ENCODE measurements around the gene BCL2L1.

The BCL2L1 gene

GRCh38 chr20:31699801-31700728 is 22.6 kb downstream of the BCL2L1 start:
- no peaks in the 10 kb centered on the region for H3K9me3 ChIP-seq (ENCODE audit: control insufficient read depth, low read length)
- no peak overlapping the region for H3K27ac ChIP-seq (ENCODE audit: insufficient read depth, low read depth, low read length, poor library complexity, severe bottlenecking)
- no peak overlapping the region for H3K4me3 ChIP-seq (ENCODE audit: insufficient read depth, low read depth, low read length)
- no peaks in the 10 kb centered on the region for H3K4me1 ChIP-seq (ENCODE audit: control insufficient read depth, insufficient read depth, low read length)
- H3K36me3 ChIP-seq (ENCODE audit: control insufficient read depth, insufficient read depth, low read length) = peaks cover 3% of the 10 kb centered on the region
- WGBS, 2 experiments = 93 to 97% methylated on average over 7 of the region's 7 CpGs
- H3K27me3 ChIP-seq (ENCODE audit: control insufficient read depth, insufficient read depth, low read length, poor library complexity, severe bottlenecking) = no peaks in the 10 kb centered on the region

- H3K27ac ChIP-seq (ENCODE audit: insufficient read depth, low read depth, low read length, poor library complexity, severe bottlenecking) = no peak overlapping the region
Observed at GRCh38 chr20:31698803-31699718, 23.6 kb downstream of the BCL2L1 start.

GRCh38 chr20:31698243-31698802 is 24.3 kb downstream of the BCL2L1 start:
- H3K4me1 ChIP-seq (ENCODE audit: control insufficient read depth, insufficient read depth, low read length) = peaks cover 7% of the 10 kb centered on the region

More at GRCh38 chr20:31698803-31699718, 23.6 kb downstream of the BCL2L1 start:
- Histone ChIP-seq H3K4me3 (ENCODE audit: insufficient read depth, low read depth, low read length) (no peak overlapping the region), H3K27me3 (ENCODE audit: control insufficient read depth, insufficient read depth, low read length, poor library complexity, severe bottlenecking) (no peaks in the 10 kb centered on the region), H3K36me3 (ENCODE audit: control insufficient read depth, insufficient read depth, low read length) (peaks cover 3% of the 10 kb centered on the region), H3K4me1 (ENCODE audit: control insufficient read depth, insufficient read depth, low read length) (peaks cover 5% of the 10 kb centered on the region), H3K9me3 (ENCODE audit: control insufficient read depth, low read length) (no peaks in the 10 kb centered on the region)
- 91 to 95% methylated on average over 6 of the region's 6 CpGs for WGBS, 2 experiments

GRCh38 chr20:31695849-31696804 is 26.5 kb downstream of the BCL2L1 start:
- 93 to 96% methylated on average over 12 of the region's 12 CpGs for WGBS, 2 experiments
- Histone ChIP-seq H3K9me3 (ENCODE audit: control insufficient read depth, low read length) (no peaks in the 10 kb centered on the region), H3K4me3 (ENCODE audit: insufficient read depth, low read depth, low read length) (no peak overlapping the region), H3K27me3 (ENCODE audit: control insufficient read depth, insufficient read depth, low read length, poor library complexity, severe bottlenecking) (no peaks in the 10 kb centered on the region), H3K36me3 (ENCODE audit: control insufficient read depth, insufficient read depth, low read length) (peaks cover 3% of the 10 kb centered on the region), H3K27ac (ENCODE audit: insufficient read depth, low read depth, low read length, poor library complexity, severe bottlenecking) (no peak overlapping the region), H3K4me1 (ENCODE audit: control insufficient read depth, insufficient read depth, low read length) (peaks cover 7% of the 10 kb centered on the region)

More at GRCh38 chr20:31698243-31698802, 24.3 kb downstream of the BCL2L1 start:
- H3K9me3 ChIP-seq (ENCODE audit: control insufficient read depth, low read length) = no peaks in the 10 kb centered on the region
- no peaks in the 10 kb centered on the region for H3K27me3 ChIP-seq (ENCODE audit: control insufficient read depth, insufficient read depth, low read length, poor library complexity, severe bottlenecking)
- H3K27ac ChIP-seq (ENCODE audit: insufficient read depth, low read depth, low read length, poor library complexity, severe bottlenecking) = no peak overlapping the region
- peaks cover 3% of the 10 kb centered on the region for H3K36me3 ChIP-seq (ENCODE audit: control insufficient read depth, insufficient read depth, low read length)
- H3K4me3 ChIP-seq (ENCODE audit: insufficient read depth, low read depth, low read length) = no peak overlapping the region
- 91 to 93% methylated on average over 8 of the region's 8 CpGs for WGBS, 2 experiments

- peaks cover 7% of the 10 kb centered on the region for H3K4me1 ChIP-seq (ENCODE audit: control insufficient read depth, insufficient read depth, low read length)
- H3K27me3 ChIP-seq (ENCODE audit: control insufficient read depth, insufficient read depth, low read length, poor library complexity, severe bottlenecking) = no peaks in the 10 kb centered on the region
- H3K4me3 ChIP-seq (ENCODE audit: insufficient read depth, low read depth, low read length) = no peak overlapping the region
- 88 to 93% methylated on average over 5 of the region's 5 CpGs for WGBS, 2 experiments
- peaks cover 3% of the 10 kb centered on the region for H3K36me3 ChIP-seq (ENCODE audit: control insufficient read depth, insufficient read depth, low read length)
- H3K9me3 ChIP-seq (ENCODE audit: control insufficient read depth, low read length) = no peaks in the 10 kb centered on the region
- no peak overlapping the region for H3K27ac ChIP-seq (ENCODE audit: insufficient read depth, low read depth, low read length, poor library complexity, severe bottlenecking)
Observed at GRCh38 chr20:31694842-31695593, 27.6 kb downstream of the BCL2L1 start.

- H3K27ac ChIP-seq (ENCODE audit: insufficient read depth, low read depth, low read length, poor library complexity, severe bottlenecking) = peak overlapping the region; percentile 9
- no peaks in the 10 kb centered on the region for H3K27me3 ChIP-seq (ENCODE audit: control insufficient read depth, insufficient read depth, low read length, poor library complexity, severe bottlenecking)
- H3K9me3 ChIP-seq (ENCODE audit: control insufficient read depth, low read length) = no peaks in the 10 kb centered on the region
- H3K4me1 ChIP-seq (ENCODE audit: control insufficient read depth, insufficient read depth, low read length) = peaks cover 7% of the 10 kb centered on the region
- no peak overlapping the region for H3K4me3 ChIP-seq (ENCODE audit: insufficient read depth, low read depth, low read length)
- peaks cover 3% of the 10 kb centered on the region for H3K36me3 ChIP-seq (ENCODE audit: control insufficient read depth, insufficient read depth, low read length)
- WGBS, 2 experiments = 31 to 43% methylated on average over 4 of the region's 4 CpGs
Observed at GRCh38 chr20:31693987-31694661, 28.5 kb downstream of the BCL2L1 start.

- peaks cover 7% of the 10 kb centered on the region for H3K4me1 ChIP-seq (ENCODE audit: control insufficient read depth, insufficient read depth, low read length)
- H3K36me3 ChIP-seq (ENCODE audit: control insufficient read depth, insufficient read depth, low read length) = peaks cover 3% of the 10 kb centered on the region
- 81 to 86% methylated on average over 6 of the region's 6 CpGs for WGBS, 2 experiments
- no peaks in the 10 kb centered on the region for H3K27me3 ChIP-seq (ENCODE audit: control insufficient read depth, insufficient read depth, low read length, poor library complexity, severe bottlenecking)
- H3K4me3 ChIP-seq (ENCODE audit: insufficient read depth, low read depth, low read length) = no peak overlapping the region
- no peaks in the 10 kb centered on the region for H3K9me3 ChIP-seq (ENCODE audit: control insufficient read depth, low read length)
- no peak overlapping the region for H3K27ac ChIP-seq (ENCODE audit: insufficient read depth, low read depth, low read length, poor library complexity, severe bottlenecking)
Observed at GRCh38 chr20:31693402-31693801, 29.3 kb downstream of the BCL2L1 start.

GRCh38 chr20:31691646-31692275 is 30.9 kb downstream of the BCL2L1 start:
- H3K36me3 ChIP-seq (ENCODE audit: control insufficient read depth, insufficient read depth, low read length) = peaks cover 3% of the 10 kb centered on the region
- no peak overlapping the region for H3K4me3 ChIP-seq (ENCODE audit: insufficient read depth, low read depth, low read length)
- H3K27ac ChIP-seq (ENCODE audit: insufficient read depth, low read depth, low read length, poor library complexity, severe bottlenecking) = no peak overlapping the region
- H3K9me3 ChIP-seq (ENCODE audit: control insufficient read depth, low read length) = no peaks in the 10 kb centered on the region
- peaks cover 7% of the 10 kb centered on the region for H3K4me1 ChIP-seq (ENCODE audit: control insufficient read depth, insufficient read depth, low read length)
- no peaks in the 10 kb centered on the region for H3K27me3 ChIP-seq (ENCODE audit: control insufficient read depth, insufficient read depth, low read length, poor library complexity, severe bottlenecking)
- WGBS, 2 experiments = 80% methylated on average over 1 of the region's 1 CpG; no CpG with 5 or more reads in 1 of the 2 experiments

Data from ectodermal cell (in vitro differentiated cells).